HG03135 (cell line): ENCODE results near the gene HIVEP3.

Experiments
- ATAC-seq: cut with Tn5 transposase; IDR thresholded peaks from one replicate; pipeline ENCODE4 v1.9.1; 2021; ENCODE audit warnings: mild to moderate bottlenecking, moderate library complexity; ENCODE audit not compliant: unreplicated experiment

Gene HIVEP3

GRCh38 chr1:41545996-41546832 lies 372.5 kb downstream of the HIVEP3 start:
- ATAC-seq: no peak

GRCh38 chr1:41542196-41542930 lies 376.4 kb downstream of the HIVEP3 start:
- ATAC-seq: no peak

GRCh38 chr1:41541592-41541952 lies 377.1 kb downstream of the HIVEP3 start:
- no peak for ATAC-seq

DNA sequence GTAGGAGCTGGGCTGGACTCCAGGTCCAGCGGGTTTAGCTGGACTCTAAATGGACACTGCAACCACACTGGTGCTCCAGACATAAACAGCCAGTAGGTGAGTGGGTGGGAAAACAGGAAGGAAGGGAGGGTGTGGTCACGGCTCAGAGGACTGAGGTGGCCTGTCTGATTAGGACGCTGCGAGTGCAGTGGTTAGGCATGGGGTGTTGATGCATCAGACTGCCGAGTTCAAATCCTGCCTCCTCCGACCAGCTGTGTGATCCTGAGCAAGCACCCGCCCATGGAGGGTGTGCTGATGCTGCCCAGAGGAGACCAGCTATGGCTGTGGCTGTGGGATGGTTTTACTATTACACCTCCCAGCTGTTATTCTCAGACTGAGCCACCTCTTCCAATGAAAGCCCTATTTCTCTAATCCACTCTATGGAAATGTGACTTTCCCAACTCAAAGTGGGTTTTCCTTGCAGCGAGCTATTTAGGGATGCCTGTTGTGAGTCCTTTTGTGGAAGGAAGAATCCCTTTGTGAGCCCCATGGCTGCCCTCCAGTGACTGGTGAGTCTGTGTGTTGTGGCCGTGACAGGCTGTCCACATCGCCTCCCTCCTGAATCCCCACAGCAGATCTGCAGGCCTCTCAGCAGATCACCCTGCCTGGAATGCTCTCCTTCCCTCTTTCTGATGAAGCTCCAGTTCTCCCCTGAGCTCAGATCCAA lies 377.7 kb downstream of the HIVEP3 start:
- no peak for ATAC-seq

- ATAC-seq: no peak
Measured at GRCh38 chr1:41539999-41540398, 378.7 kb downstream of the HIVEP3 start.

GRCh38 chr1:41539418-41539805 lies 379.3 kb downstream of the HIVEP3 start:
- ATAC-seq: no peak

DNA sequence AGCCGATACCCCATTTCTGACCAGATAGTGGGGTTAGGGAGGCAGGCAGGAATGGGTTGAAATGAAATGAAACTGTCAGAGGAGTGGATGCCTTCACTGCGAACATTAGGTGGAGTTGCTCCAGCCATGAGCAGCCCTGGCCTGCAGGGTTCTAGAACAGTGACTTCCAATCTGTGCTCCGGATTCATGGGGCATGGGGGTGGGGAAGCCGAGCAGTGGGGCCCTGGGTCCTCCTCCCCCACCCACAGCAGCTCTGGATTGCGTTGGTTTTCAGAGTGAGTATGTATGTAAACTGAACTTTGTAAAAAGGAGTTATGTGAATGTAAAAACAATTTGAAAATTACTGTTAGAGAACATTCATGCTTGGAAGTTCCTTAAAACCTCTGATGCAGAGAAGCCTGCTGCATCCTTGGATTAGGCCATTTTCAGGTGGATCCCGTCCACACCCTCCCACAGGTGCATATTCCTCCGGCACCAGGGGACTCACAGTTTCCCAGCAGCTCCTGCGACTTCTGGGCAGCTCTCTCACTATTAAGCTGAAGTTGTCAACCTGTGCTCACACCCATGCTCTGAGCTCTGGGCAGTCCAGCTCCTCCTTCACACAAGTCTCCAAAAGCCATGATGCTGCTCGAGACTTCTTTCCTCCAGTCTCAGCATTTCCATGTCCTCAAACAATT lies 379.8 kb downstream of the HIVEP3 start:
- no peak for ATAC-seq

DNA sequence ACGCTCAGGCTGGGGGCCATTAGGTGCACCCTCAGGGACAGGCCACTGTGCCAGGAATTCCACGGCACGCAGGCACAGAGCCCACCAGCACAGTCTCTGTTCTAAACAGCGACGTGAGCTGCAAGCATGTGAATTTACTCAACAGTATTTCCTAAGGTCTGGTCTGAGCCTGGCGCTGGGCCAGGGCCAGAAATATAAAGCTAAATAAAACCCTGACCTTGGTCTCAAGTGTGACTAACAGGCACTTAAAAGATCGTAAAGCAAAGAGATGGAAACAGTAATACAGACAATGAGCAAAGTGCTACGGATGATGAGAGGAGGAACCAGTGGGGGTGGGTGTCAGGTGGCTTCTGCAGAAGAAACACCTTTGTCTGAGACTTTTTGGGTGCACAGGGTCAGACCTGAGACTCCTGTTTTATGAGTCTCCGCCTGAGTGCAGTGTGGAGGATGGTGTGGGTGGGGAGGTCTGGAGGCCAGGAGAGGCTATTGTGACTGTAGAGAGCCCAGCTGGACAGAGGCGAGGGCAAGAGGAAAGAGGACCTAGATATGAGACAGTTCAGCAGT lies 380.9 kb downstream of the HIVEP3 start:
- ATAC-seq: no peak

- no peak for ATAC-seq
Measured at GRCh38 chr1:41537251-41537650, 381.5 kb downstream of the HIVEP3 start.

- ATAC-seq: no peak
Measured at GRCh38 chr1:41536361-41536802, 382.3 kb downstream of the HIVEP3 start.

- ATAC-seq: no peak
Measured at GRCh38 chr1:41535716-41536115, 383.0 kb downstream of the HIVEP3 start.

- no peak for ATAC-seq
Measured at GRCh38 chr1:41535276-41535675, 383.4 kb downstream of the HIVEP3 start.

- no peak for ATAC-seq
Measured at GRCh38 chr1:41534181-41535076, 384.3 kb downstream of the HIVEP3 start.

DNA sequence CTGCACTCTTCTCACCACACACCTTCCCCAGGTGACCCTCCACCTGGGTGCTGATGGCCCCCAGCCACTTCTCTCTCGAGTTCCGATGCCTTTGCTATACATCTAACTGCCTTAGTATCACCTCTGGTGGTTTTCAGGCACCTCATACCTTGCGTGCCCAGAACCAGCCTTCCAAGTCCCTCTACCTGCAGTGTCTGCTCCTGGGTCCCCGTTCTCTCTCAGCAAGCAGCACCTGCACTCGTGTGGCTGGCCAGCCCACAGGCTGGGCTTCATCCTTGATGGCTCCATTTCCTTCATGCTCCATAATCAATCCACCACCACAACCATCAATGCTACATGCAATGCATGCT lies 385.0 kb downstream of the HIVEP3 start:
- ATAC-seq: no peak

GRCh38 chr1:41533016-41533730 lies 385.5 kb downstream of the HIVEP3 start:
- ATAC-seq: no peak

- no peak for ATAC-seq
Measured at GRCh38 chr1:41532206-41532975, 386.3 kb downstream of the HIVEP3 start.

DNA sequence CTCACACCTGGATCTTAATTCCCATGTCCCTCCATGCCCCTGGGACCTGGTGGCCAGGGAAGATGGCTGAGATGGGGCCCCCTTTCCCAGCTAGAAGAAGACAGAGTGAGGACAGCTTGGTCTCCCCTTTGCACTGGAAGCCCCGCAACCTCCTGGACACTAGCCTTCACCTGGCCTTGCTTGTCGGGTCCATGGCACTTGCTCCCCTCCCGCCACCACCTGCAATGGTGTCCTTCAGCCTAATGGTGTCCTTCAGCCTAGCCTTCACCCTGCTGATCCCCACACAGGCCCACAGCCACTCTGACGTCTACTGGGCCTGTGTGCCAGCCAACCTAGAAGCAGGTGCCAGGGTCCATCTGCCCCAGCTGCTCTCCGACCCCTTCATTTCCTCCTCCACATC lies 388.3 kb downstream of the HIVEP3 start:
- ATAC-seq: no peak

DNA sequence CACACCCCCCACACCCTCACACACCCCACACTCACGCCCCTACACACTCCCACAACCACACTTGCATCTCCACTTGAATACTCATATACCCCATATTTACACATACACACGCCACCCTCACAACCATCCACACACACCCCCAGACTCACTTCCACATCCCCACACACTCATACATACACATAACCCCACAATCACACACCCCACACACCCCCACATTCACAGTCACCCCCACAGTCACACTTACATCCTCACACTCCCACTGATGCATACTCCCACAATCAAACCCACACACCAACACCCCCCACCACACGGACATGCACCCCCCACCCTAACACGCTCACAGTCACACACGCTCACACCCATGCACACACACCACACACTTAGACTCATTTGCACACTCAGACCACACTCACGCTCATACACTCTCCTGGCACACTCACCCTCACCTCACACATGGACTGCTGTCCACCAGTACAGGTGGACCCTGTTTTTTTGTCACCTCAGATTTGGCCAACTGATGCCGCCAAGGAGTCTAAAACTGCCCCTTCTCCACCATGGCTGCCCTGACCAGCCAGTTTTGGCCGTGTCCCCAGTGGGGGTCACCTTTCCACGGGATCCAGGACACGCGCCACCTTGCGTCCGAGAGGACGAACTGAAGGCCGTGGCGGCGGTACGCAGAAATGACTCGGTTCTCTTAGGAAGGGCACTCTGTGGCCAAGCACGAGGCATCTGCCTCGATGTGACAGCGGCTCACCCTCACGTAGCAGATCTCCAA lies 388.9 kb downstream of the HIVEP3 start:
- no peak for ATAC-seq
